ENCODE results near the gene SIM2. TPM values are rescaled to one million over a fixed set of nuclear protein-coding genes. Genes with fewer than 3 reads are reported as not detected.
"Not testable (repeated sequence)": the region's sequence is repeated elsewhere in the genome, so short reads cannot be mapped to it uniquely, and the experiment has no call there.

SIM2 gene
- total RNA-seq, 1 experiment from 2014 or later = 23.9 TPM

- ATAC-seq (no peak), DNase-seq (ENCODE audit: low read depth, low spot score) (no peak)
- Histone ChIP-seq H3K79me2 (ENCODE audit: insufficient read depth, low read length) (no peaks in the 10 kb centered on the region), H3K9me2 (ENCODE audit: insufficient read depth) (no peaks in the 10 kb centered on the region), H3K4me2 (ENCODE audit: low read length) (no peak overlapping the region), H3K4me3 (replicated peaks in 1 of 2; ENCODE audit: low read depth in 1 of 2, low read length in 2 of 2) (no peak overlapping the region), H3K27me3 (ENCODE audit: insufficient read depth, low read length) (no peaks in the 10 kb centered on the region), H3K36me3 (ENCODE audit: control insufficient read depth in 1 of 2, insufficient read depth in 2 of 2, low read length in 2 of 2) (no peaks in the 10 kb centered on the region), H4K20me1 (ENCODE audit: insufficient read depth) (no peaks in the 10 kb centered on the region), H3K9ac (ENCODE audit: low read length) (no peak overlapping the region), H3K4me1 (ENCODE audit: control insufficient read depth in 1 of 2, insufficient read depth in 2 of 2, low read length in 2 of 2) (peaks cover 0 to 4% of the 10 kb centered on the region in 2 experiments; a peak in 1 of 4 replicates), H3K27ac (ENCODE audit: low read depth, low read length) (no peak overlapping the region), H2AFZ (ENCODE audit: low read depth, low read length, poor library complexity, severe bottlenecking) (no peak overlapping the region), H3K9me3 (ENCODE audit: control insufficient read depth in 1 of 2, insufficient read depth in 1 of 2, low read depth in 1 of 2, low read length in 2 of 2) (no peaks in the 10 kb centered on the region)
- TF ChIP-seq RAD21 (IDR thresholded peaks at IDR 0.05; ENCODE audit: low read depth) (no peak), ZBTB33 (IDR thresholded peaks at IDR 0.05; ENCODE audit: extremely low read depth, insufficient replicate concordance, low read length) (no peak), SIN3A (IDR thresholded peaks at IDR 0.05; ENCODE audit: low read depth) (no peak), EZH2phosphoT487 (IDR thresholded peaks at IDR 0.05; ENCODE audit: borderline replicate concordance) (no peak), ZNF274 (IDR thresholded peaks at IDR 0.05; ENCODE audit: low read depth, low read length) (no peak), CTCF (IDR thresholded peaks at IDR 0.05 in 2 of 3, conservative IDR thresholded peaks at IDR 0.05 in 1 of 3; ENCODE audit: borderline replicate concordance in 1 of 3, insufficient read depth in 1 of 3, low read depth in 2 of 3, low read length in 2 of 3) (no peak), TCF7L2 (IDR thresholded peaks at IDR 0.05; ENCODE audit: borderline replicate concordance, extremely low read depth, insufficient read depth, insufficient read length) (no peak), ZFX (IDR thresholded peaks at IDR 0.05) (no peak), ELF1 (IDR thresholded peaks at IDR 0.05; ENCODE audit: borderline replicate concordance, low read depth) (no peak)
- ChIA-PET RAD21 (ENCODE audit: low non-redundant PET in 1 of 2, low total read pairs in 2 of 2, uncharacterized antibody in 2 of 2, unreplicated experiment in 2 of 2) (no interaction called here), POLR2A (no interaction called here), CTCF (no interaction called here)
- BruUV-seq (replicated peaks) = no TSS peak
- intact Hi-C loops (cut with micrococcal nuclease) = no loop called here
These were observed 27.1 kb upstream of the SIM2 start for GRCh38 chr21:36671836-36672235.

GRCh38 chr21:36672296-36672695 is 26.6 kb upstream of the SIM2 start:
- H3K4me3 ChIP-seq (replicated peaks in 1 of 2; ENCODE audit: low read depth in 1 of 2, low read length in 2 of 2); CTCF ChIA-PET; H3K9ac ChIP-seq (ENCODE audit: low read length); H3K4me2 ChIP-seq (ENCODE audit: low read length); intact Hi-C loops (cut with micrococcal nuclease); BruUV-seq (replicated peaks); H3K27ac ChIP-seq (ENCODE audit: low read depth, low read length); POLR2A ChIA-PET; H2AFZ ChIP-seq (ENCODE audit: low read depth, low read length, poor library complexity, severe bottlenecking); ATAC-seq; H3K79me2 ChIP-seq (ENCODE audit: insufficient read depth, low read length); H4K20me1 ChIP-seq (ENCODE audit: insufficient read depth); DNase-seq (ENCODE audit: low read depth, low spot score); RAD21 ChIA-PET (ENCODE audit: low non-redundant PET in 1 of 2, low total read pairs in 2 of 2, uncharacterized antibody in 2 of 2, unreplicated experiment in 2 of 2); H3K9me2 ChIP-seq (ENCODE audit: insufficient read depth); H3K27me3 ChIP-seq (ENCODE audit: insufficient read depth, low read length); H3K9me3 ChIP-seq (ENCODE audit: control insufficient read depth in 1 of 2, insufficient read depth in 1 of 2, low read depth in 1 of 2, low read length in 2 of 2); H3K4me1 ChIP-seq (ENCODE audit: control insufficient read depth in 1 of 2, insufficient read depth in 2 of 2, low read length in 2 of 2); H3K36me3 ChIP-seq (ENCODE audit: control insufficient read depth in 1 of 2, insufficient read depth in 2 of 2, low read length in 2 of 2): not testable (repeated sequence)
